HK-2 (cell line): Measurements from ENCODE around the gene DLG2.

Experiments used
- DNase-seq: peaks from one replicate; pipeline ENCODE4 v3.0.0-alpha.2; 2018; ENCODE audit not compliant: unreplicated experiment

DLG2 gene

GRCh38 chr11:83574519-83574918 is 2052.6 kb downstream of the DLG2 start:
- DNase-seq: no peak

- DNase-seq: no peak
These were observed 2054.3 kb downstream of the DLG2 start for GRCh38 chr11:83572581-83573496.

- DNase-seq: no peak
These were observed 2055.8 kb downstream of the DLG2 start for GRCh38 chr11:83571302-83571701.

- DNase-seq: no peak
These were observed 2057.9 kb downstream of the DLG2 start for GRCh38 chr11:83569134-83569805.

GRCh38 chr11:83568516-83568915 is 2058.6 kb downstream of the DLG2 start:
- DNase-seq: no peak

DNA sequence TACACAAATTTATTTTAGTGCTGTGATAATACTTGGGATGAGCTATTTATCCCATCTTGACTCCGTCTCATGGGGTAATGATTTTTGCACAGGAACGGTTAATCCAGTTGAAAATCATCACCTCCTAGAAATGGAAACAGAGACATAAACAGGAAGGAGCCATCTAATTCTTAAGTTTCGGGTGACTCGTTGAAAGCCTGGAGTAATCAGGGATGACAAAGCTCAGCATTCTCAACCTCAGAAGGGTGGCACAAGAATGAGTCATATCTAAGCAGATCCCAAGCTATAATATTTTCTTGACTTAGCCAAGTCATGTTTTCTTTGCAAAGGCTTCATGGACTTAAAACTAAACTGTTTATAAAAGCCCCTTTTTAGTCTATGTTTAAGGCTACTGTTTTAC is 2060.2 kb downstream of the DLG2 start:
- no peak for DNase-seq

DNA sequence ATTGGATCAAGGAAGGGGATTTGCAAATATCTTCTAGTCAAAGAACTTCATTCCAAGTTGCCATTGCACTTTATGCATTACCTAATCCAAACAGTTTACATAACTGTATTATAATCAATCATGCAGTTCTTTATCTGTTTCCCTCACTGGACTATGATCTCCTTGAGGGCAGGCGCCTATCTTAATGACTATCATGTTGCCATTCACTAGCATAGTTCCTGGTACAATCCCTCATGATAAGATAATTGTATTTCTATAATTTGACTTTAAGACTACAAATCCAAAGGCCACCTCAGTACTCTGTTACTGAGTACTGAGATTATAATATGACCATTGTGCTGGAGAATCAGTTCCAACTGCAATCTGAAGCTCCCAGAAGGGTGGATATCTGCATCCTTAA is 2062.3 kb downstream of the DLG2 start:
- no peak for DNase-seq

DNA sequence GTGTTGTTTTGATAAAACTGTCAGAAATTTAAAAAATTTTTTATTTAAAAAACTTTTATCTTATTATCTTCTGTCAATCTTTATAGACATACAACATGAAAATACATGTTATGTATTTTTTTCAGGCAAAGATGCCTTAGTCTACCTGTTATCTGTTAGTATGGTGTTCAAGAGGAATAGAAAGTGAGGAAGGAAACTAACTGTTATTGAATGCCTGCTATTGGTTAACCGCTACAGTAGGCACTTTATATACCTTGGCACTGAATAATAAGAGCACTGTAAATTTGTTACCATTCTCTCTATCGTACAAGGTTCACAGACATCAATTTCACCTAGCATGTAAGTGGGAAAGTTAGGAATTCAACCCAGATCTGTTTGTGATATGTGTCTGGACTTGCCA is 2068.9 kb downstream of the DLG2 start:
- no peak for DNase-seq

DNA sequence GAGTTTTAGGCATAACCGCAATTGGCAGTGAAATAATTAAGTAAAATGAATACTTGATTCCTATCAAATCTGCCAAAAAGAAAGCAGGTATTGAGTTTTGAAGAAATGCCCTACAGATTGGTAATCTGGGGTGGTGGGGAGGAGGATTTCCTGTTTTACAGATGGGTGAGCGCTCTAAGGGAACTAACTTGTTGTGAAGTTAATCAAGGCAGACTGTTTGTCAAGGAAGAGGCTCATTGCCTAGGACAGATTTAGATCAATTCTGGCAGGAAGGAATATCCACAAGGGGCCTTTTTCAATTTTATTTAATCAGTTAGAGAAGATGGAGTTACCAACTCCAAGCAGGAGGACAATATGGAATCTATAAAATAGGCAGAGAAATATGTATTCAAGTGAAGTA is 2069.5 kb downstream of the DLG2 start:
- no peak for DNase-seq

- DNase-seq: no peak
These were observed 2072.3 kb downstream of the DLG2 start for GRCh38 chr11:83554876-83555275.

DNA sequence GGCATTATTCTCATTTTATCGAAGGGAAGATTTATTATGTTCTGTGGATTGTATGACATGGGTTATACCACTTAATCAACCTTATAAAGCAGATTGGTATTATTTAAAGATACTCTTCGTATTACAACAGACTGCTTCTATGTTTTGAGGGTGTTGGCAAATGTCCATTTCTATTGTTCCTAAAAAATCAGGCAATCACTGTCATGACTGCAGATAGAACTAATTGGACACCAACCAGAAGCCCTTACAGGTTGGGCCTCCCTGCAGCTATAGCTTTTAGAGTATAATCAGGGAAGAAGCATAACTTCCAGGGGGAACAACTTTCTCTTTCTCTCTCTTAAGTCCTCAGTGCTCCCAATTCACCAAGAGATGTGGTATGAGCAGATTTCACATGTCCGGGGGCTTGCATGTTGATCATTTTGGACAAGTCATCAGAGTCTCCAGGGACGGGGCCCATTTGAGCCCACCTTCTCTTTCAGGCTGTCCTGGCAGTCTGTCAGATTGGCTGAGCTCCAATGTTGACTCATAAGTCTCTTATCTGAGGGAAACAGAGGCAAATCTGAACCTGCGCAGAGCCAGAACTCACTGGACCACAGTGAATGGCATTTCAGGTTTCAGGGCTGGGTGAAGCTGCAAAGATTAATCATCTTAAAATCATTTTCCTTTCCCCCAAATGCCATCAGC is 2077.0 kb downstream of the DLG2 start:
- DNase-seq: no peak

DNA sequence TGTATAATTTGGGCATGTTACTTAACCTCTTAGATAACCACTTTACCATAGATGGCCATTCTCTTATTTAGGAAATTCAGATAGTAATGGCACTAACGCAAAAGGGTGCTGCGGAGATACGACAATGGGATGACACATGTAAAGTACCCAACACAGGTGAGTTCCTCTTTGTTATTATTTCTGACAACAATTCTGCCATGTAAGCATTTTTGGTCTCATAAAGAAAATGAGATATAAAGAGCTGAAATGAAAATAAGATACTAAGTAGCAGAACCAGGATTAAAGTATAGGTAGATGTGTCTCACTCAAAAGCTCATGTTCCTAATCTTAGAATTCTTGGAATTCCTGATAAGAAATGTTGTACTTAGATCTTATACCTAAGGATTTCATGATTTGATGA is 2080.8 kb downstream of the DLG2 start:
- no peak for DNase-seq

GRCh38 chr11:83545494-83546260 is 2081.5 kb downstream of the DLG2 start:
- no peak for DNase-seq

DNA sequence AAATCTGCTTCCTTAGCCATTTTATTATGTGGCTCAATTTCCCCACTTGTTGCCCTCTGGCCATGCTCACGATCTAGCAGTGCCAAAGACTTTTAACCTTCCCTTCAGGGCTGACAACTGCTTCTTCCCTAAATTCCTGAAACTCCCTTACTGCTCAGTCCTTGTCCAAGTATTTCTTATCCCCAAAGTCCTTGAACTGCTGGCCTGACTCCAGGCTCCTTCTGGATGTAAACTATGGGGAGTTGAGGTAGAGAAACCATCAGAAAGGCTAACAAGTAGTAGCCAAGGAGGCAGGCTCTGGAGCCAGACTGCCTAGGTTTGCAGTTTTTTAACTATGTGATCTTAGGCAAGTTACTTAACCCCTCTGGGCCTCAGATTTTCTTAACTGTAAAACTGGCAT is 2082.3 kb downstream of the DLG2 start:
- no peak for DNase-seq

- DNase-seq: no peak
These were observed 2083.3 kb downstream of the DLG2 start for GRCh38 chr11:83543706-83544439.

DNA sequence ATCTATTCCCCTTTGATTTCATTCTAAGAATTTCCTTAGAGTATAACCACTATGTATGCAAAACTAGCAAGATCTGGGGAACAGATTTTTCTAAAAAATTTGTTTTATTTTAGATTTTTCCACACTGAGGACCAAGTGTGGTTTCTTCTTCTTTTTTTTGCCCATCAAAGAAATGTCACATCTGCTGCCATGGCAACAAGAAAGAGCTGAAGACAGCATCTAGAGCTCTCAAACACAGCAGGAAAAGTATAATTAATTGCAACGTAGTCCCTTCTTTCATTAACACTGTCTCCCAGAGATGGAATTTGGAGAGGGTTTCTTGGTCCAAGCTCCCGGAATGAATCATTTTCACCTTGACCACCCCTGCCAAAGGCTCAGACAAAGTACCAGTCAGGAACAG is 2084.3 kb downstream of the DLG2 start:
- no peak for DNase-seq

- DNase-seq: no peak
These were observed 2086.4 kb downstream of the DLG2 start for GRCh38 chr11:83540728-83541127.

GRCh38 chr11:83540112-83540675 is 2086.9 kb downstream of the DLG2 start:
- DNase-seq: no peak

- no peak for DNase-seq
These were observed 2088.9 kb downstream of the DLG2 start for GRCh38 chr11:83538286-83538685.

- DNase-seq: no peak
These were observed 2090.0 kb downstream of the DLG2 start for GRCh38 chr11:83537131-83537610.

- DNase-seq: no peak
These were observed 2094.0 kb downstream of the DLG2 start for GRCh38 chr11:83533166-83533565.
